Erythroblast (primary cell): ENCODE data around the gene MYO10.
A peak's percentile ranks its signal among the peaks of the same experiment; 100 is the strongest.

Experiments used
- DNase-seq, 2 experiments: peaks; one replicate each; lab custom pipeline; 2025; lab: John Stamatoyannopoulos, UW
- GATA1 ChIP-seq: IDR thresholded peaks from 2 replicates; pipeline ENCODE4 v1.6.1; 2011; ENCODE audit warnings: low read depth, mild to moderate bottlenecking, control low read depth, low read length, moderate library complexity
- POLR2A ChIP-seq: IDR thresholded peaks from 2 replicates; pipeline ENCODE4 v1.6.1; 2011; ENCODE audit warnings: mild to moderate bottlenecking, low read length

The MYO10 gene

DNA sequence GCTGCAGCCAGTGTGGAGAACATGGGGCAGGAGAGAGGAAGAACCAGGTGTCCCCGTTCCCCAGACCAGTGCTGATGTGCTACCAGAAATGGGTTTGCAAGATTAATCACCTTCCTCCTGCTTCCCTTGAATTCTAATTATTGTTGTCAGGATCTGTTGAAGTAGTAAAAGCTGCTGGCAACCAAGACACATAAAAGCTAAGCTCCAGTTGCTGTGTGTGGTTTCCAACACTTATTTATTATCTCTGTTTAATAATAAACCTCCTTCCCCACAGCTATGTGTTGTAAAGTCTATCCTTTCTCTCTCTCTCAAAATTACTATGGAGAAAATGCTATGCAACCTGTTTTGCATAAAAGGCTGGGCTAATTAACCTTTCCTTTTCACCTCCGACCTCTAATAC is 317.0 kb downstream of the MYO10 start:
- TF ChIP-seq GATA1 (no peak), POLR2A (no peak)
- no peak for DNase-seq

DNA sequence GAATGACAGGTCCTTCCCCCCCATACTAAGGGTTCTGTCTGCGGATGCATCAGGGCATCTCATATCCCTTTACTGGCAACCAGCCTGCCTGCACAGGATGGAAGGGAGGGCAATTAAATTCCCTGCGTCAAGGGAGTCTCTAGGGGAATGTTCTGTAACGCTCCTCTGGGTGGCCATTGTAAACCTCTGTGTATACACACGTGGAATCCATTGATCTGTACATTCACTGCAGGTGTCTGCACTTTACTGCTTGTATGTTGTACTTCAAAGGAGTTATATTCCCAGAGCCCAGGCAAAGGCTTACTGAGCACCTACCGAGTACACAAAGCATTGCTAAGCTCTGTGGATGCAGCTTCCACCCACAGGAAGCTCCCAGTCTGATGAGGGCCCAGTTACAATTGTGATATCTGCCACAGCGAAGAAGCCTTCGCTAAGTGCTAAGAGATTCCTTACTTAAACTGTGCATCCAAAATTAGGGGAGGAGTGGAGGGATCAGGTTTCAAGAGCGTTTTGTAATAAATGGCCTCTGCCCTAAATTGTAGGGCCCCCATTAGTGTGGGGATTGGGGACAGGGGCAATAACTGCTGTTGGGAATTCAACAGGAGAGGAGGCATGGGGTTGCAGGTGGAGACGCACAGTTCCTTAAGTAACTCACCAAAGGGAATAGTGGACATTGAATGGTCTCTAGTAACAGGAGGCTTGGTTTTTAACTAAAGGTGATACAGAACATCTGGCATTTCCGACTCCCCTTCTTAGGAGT is 317.8 kb downstream of the MYO10 start:
- TF ChIP-seq POLR2A (no peak), GATA1 (no peak)
- no peak for DNase-seq

DNA sequence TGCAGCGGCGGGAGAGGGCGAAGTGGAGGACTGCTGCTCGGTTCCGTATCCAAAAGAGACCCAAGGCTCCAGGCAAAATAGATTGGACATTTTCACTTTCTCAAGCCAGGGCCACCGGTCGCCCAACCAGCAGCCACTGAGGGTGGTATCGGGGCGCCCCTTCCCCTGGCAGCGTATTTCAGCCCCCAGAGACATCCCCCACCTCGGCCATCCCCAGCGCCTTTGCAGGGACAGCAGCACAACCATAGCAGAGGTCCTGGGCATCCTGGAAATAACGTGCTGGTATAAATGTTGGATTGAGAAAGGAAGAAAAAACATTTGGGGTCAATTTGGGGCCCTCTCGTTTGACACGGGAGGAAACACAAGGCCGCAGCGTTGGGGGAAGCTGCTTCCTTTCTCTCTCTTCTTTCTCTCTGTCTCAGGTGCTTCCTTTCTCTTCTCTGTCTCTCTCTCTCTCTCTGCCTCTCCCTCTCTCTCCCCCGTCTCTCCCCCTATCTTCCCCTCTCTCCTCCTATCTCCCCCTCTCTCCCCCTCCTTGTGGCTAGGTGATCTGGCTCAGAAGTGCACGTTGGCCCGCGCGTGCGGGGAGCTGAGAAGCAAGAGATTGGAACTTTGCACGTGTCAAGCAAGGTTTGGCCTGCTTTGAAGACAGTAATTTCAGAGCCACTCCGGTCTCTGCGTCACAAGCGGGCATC is 318.7 kb downstream of the MYO10 start:
- TF ChIP-seq GATA1 = no peak
- no peak for TF ChIP-seq POLR2A
- DNase-seq = no peak

DNA sequence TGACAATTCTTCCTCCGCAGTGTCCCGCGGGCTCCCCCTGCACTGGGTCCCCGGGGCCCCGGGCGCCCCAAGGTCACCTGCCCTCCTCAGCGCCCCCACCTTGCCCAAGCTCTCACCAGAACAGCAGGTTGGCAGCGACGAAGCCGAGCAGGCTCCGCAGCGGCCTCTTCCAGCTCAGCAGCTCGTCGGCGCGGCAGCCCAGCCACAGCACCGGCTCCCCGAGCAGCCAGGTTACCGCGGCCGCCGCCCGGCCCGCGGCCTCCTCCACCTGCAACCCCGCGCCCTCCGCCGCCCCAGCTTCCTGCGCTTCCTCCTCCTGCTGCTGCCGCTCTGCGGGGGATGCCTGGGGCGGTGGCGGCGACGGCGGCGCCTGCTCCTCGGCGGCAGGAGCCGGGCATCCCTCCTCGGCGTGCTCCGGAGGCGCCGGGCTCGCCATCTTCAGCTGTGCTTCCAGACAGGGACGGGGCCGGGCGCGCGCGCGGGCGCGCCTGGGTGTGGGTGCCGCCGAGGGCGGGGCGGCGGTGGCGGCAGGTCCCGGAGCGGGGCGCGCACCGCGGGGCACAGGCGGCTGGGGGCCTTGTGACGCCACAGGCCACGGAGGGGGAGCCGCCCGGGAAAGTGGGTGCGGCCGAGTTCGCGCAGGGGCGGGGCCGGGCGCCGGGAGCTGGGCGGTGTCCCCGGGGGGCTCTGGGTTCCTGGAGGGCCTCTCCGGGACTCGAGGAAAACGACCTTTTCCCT is 319.4 kb downstream of the MYO10 start, which contains the start of gene RETREG1:
Gene RETREG1, minus strand, starts transcription at position 462 of the 738 bp plus-strand sequence. Its CDS starts 26 bp downstream, at position 436.
- TF ChIP-seq POLR2A (no peak), GATA1 (no peak)
- DNase-seq = peak; percentile 15 to 34

DNA sequence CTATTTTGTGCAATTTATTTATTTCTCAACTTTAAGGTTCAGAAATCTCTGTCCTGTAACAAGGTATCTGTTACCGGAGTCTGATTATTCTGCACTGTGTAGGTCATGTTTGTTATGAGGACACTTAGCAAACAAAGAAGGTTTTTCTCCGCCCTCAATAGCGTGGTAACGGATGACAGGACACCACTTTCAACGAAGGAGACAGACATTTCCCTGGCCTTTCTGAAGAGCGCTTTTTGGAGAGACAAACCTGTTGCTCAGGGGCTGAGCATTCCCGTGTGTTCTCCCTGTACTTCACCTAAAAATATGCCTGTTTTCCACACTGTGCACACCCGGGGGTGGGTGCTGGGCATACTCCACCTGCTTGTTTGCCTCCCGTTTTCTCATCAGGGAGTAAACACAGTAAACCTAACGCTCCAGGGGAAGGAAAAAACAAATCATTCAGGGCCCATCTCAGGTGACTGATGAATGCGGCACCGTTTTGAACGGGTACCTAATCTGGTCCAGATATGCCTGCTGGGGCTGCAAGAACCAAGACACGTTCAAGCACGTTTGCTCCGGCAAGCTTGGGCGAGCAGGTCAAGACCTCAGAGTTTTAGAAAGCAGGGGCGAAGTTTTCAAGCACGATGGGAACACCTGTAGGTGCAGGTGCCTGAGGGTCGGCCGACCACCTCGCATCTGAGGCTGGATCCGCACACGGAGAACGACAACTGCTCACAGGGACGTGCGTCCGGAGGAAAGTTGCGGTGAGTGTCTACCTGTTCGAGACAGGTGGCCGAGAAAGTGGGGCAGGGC is 320.1 kb downstream of the MYO10 start:
- no peak for DNase-seq
- no peak for TF ChIP-seq GATA1
- no peak for TF ChIP-seq POLR2A

DNA sequence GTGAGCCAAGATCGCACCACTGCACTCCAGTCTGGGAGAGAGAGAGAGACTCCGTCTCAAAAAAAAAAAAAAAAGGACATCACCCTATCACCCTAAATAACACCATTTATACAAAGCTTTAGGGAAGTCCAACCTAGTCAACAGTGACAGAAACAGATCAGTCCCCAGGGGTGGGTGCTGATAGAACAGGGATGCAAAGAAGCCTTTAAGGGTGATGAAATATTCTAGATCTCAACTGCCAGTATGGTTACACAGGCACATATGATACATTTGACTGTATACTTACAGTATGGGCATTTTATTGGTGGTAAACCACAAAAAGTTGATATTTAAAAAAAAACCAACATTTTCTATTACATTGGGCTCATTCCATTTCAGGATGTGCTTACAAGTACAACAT is 324.1 kb downstream of the MYO10 start:
- DNase-seq = no peak
- no peak for TF ChIP-seq GATA1
- TF ChIP-seq POLR2A = no peak
